Smooth muscle cell of bladder (primary cell): ENCODE data around the gene ASB13. TPM values are rescaled to one million over a fixed set of nuclear protein-coding genes. Genes with fewer than 3 reads are reported as not detected.

Source experiments
- total RNA-seq: library from RNA; depleted of rRNA; stranded (reverse); fragments of >200 nt; gene quantifications from 2 replicates; pipeline ENCODE4 v1.2.3, GENCODE V29; 2014

The ASB13 gene, protein sequence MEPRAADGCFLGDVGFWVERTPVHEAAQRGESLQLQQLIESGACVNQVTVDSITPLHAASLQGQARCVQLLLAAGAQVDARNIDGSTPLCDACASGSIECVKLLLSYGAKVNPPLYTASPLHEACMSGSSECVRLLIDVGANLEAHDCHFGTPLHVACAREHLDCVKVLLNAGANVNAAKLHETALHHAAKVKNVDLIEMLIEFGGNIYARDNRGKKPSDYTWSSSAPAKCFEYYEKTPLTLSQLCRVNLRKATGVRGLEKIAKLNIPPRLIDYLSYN
- total RNA-seq: 10.4 and 11.3 TPM in 2 replicates

GRCh38 chr10:5666008-5666840, at the start of gene ASB13:
TSS of gene ASB13 (minus strand) at chr10:5666595. CDS start at chr10:5666551, 44 bp downstream.

GRCh38 chr10:5684318-5684970, 18.0 kb upstream of the ASB13 start, which contains the start of gene TASOR2:
TSS of gene TASOR2 (plus strand) at chr10:5684838. CDS start at chr10:5720643, 35,805 bp downstream.

Other genes starting within 250 kb of the ASB13 start
- gene CALML5, start 167.0 kb downstream of the ASB13 start, total RNA-seq: not detected in 2 replicates
- under 0.01 TPM in 1 of 2 replicates, not detected in the other for gene CALML3, start 141.6 kb downstream of the ASB13 start, total RNA-seq
- 42.8 and 60.8 TPM in 2 replicates for gene TASOR2, start 18.2 kb upstream of the ASB13 start, total RNA-seq
- 402 and 434 TPM in 2 replicates for gene GDI2, start 146.8 kb upstream of the ASB13 start, total RNA-seq
- gene ANKRD16, start 223.3 kb upstream of the ASB13 start, total RNA-seq: 8.7 and 10.8 TPM in 2 replicates
- gene FBH1, start 223.6 kb upstream of the ASB13 start, total RNA-seq: 132 and 150 TPM in 2 replicates